SK-N-SH (cell line): ENCODE results near the gene DNAJB6. TPM values are rescaled to one million over a fixed set of nuclear protein-coding genes. Genes with fewer than 3 reads are reported as not detected.
A peak's percentile ranks its signal among the peaks of the same experiment; 100 is the strongest.

ENCODE experiments used
- CTCF ChIA-PET: fragments of 300-600, 350-600 bp; formaldehyde crosslinking; extraction: SDS; loops from one replicate; lab custom pipeline; 2021; lab: Yijun Ruan, JAX
- POLR2A ChIA-PET: fragments of 350-600 bp; sonication (Branson Sonifier 250); formaldehyde crosslinking; extraction: SDS; loops from one replicate; lab custom pipeline; 2020; ENCODE audit warnings: antibody characterized with exemption, inconsistent platforms; lab: Yijun Ruan, JAX
- DNase-seq: peaks from one replicate; pipeline ENCODE4 v3.0.0; 2012
- H2AFZ ChIP-seq: fragments of 200-600 bp; sonication (generic); 2 replicates; pipeline ENCODE4 v1.8.1; 2016; ENCODE audit warnings: antibody characterized with exemption, mild to moderate bottlenecking, low read depth
- H3F3A ChIP-seq: fragments of 200-600 bp; sonication (generic); replicated peaks from 2 replicates; pipeline ENCODE3; 2016; ENCODE audit warnings: antibody characterized with exemption, mild to moderate bottlenecking; ENCODE audit not compliant: insufficient read depth
- H3K27ac ChIP-seq, 2 experiments: fragments of 200-500 bp in 1 of 2; fragments of 200-600 bp in 1 of 2; sonication (Bioruptor generic) in 1 of 2; sonication (generic), shearing (Covaris generic) in 1 of 2; 2 replicates each; pipeline versions ENCODE4 v1.5.1 to v1.6.1; 2014 to 2016; ENCODE audit warnings: low read depth in 2 of 2, inconsistent platforms in 1 of 2, low read length in 1 of 2, mild to moderate bottlenecking in 1 of 2, mixed read lengths in 1 of 2
- H3K27me3 ChIP-seq: fragments of 200-600 bp; sonication (generic), shearing (Covaris generic); 2 replicates; pipeline ENCODE4 v1.6.1; 2016; ENCODE audit warnings: mixed run types; ENCODE audit not compliant: insufficient read depth
- H3K36me3 ChIP-seq, 2 experiments: fragments of 200-500 bp in 1 of 2; fragments of 200-600 bp in 1 of 2; sonication (Bioruptor generic) in 1 of 2; sonication (generic) in 1 of 2; replicated peaks in 1 of 2; 2 replicates each; pipeline versions ENCODE3 to v1.5.1; 2014 to 2016; ENCODE audit warnings: low read length in 1 of 2, mild to moderate bottlenecking in 1 of 2; ENCODE audit not compliant: insufficient read depth in 2 of 2, control insufficient read depth in 1 of 2
- H3K4me1 ChIP-seq, 2 experiments: fragments of 200-500 bp in 1 of 2; fragments of 200-600 bp in 1 of 2; sonication (Bioruptor generic) in 1 of 2; sonication (generic), shearing (Covaris generic) in 1 of 2; 2 replicates each; pipeline versions ENCODE4 v1.5.1 to v1.6.1; 2014 to 2016; ENCODE audit warnings: low read depth in 1 of 2, low read length in 1 of 2, mixed run types in 1 of 2; ENCODE audit not compliant: insufficient read depth in 2 of 2, control insufficient read depth in 1 of 2
- H3K4me2 ChIP-seq: fragments of 200-600 bp; sonication (generic), shearing (Covaris generic); 2 replicates; pipeline ENCODE4 v1.6.1; 2017; ENCODE audit warnings: mixed run types
- H3K4me3 ChIP-seq, 2 experiments: fragments of 200-500 bp in 1 of 2; fragments of 200-600 bp in 1 of 2; sonication (Bioruptor generic) in 1 of 2; sonication (generic), shearing (Covaris generic) in 1 of 2; 2 replicates each; pipeline versions ENCODE4 v1.5.1 to v1.8.1; 2014 to 2016; ENCODE audit warnings: low read depth in 2 of 2, inconsistent platforms in 1 of 2, low read length in 1 of 2, mild to moderate bottlenecking in 1 of 2, mixed read lengths in 1 of 2, moderate library complexity in 1 of 2
- H3K79me2 ChIP-seq: fragments of 200-600 bp; sonication (generic); 2 replicates; pipeline ENCODE4 v1.8.1; 2017; ENCODE audit warnings: mild to moderate bottlenecking; ENCODE audit not compliant: insufficient read depth
- H3K9ac ChIP-seq: fragments of 200-600 bp; sonication (generic); 2 replicates; pipeline ENCODE4 v1.6.1; 2017; ENCODE audit warnings: mixed run types
- H3K9me2 ChIP-seq: fragments of 200-600 bp; sonication (generic); 2 replicates; pipeline ENCODE4 v1.6.1; 2017; ENCODE audit warnings: mixed run types
- H3K9me3 ChIP-seq: fragments of 200-600 bp; sonication (generic); 2 replicates; pipeline ENCODE4 v1.6.1; 2017; ENCODE audit warnings: mixed run types, mild to moderate bottlenecking, moderate library complexity
- H4K20me1 ChIP-seq: fragments of 200-600 bp; sonication (generic); 2 replicates; pipeline ENCODE4 v1.6.1; 2017; ENCODE audit warnings: mild to moderate bottlenecking, mixed run types; ENCODE audit not compliant: insufficient read depth
- CHD2 ChIP-seq: fragments of 150-350 bp; IDR thresholded peaks from 2 replicates; pipeline ENCODE4 v1.6.1; 2018; ENCODE audit warnings: low read length; ENCODE audit not compliant: partially characterized antibody
- FOSL2 ChIP-seq: IDR thresholded peaks from 2 replicates; pipeline ENCODE4 v1.4.0; 2012; ENCODE audit warnings: low read depth, mild to moderate bottlenecking, moderate library complexity, borderline replicate concordance
- FOXM1 ChIP-seq: IDR thresholded peaks from 2 replicates; pipeline ENCODE4 v1.4.0; 2012; ENCODE audit warnings: low read depth, mild to moderate bottlenecking
- GATA2 ChIP-seq: sonication (generic); formaldehyde crosslinking; IDR thresholded peaks from 2 replicates; pipeline ENCODE4 v1.5.0; 2020; ENCODE audit warnings: mild to moderate bottlenecking, missing genetic modification reagents
- JUND ChIP-seq: IDR thresholded peaks from 2 replicates; pipeline ENCODE4 v1.4.0; 2012
- MEF2A ChIP-seq: IDR thresholded peaks from 2 replicates; pipeline ENCODE4 v1.4.0; 2012; ENCODE audit warnings: low read depth, borderline replicate concordance
- NFIC ChIP-seq: IDR thresholded peaks from 2 replicates; pipeline ENCODE4 v1.4.0; 2012; ENCODE audit warnings: borderline replicate concordance
- RAD21 ChIP-seq: IDR thresholded peaks from 2 replicates; pipeline ENCODE4 v1.6.1; 2012; ENCODE audit warnings: mild to moderate bottlenecking, low read length
- SIN3A ChIP-seq: IDR thresholded peaks from 2 replicates; pipeline ENCODE4 v1.6.1; 2012; ENCODE audit warnings: low read depth, mild to moderate bottlenecking, low read length, moderate library complexity, borderline replicate concordance
- TCF12 ChIP-seq: IDR thresholded peaks from 2 replicates; pipeline ENCODE4 v1.4.0; 2012
- WGBS: methylation state at CpG from one replicate; pipeline ENCODE4 v1.1.6; 2017; ENCODE audit warnings: low lambda C conversion rate; 5-methylcytosine and 5-hydroxymethylcytosine counted together
- polyA plus RNA-seq, 3 experiments: library from polyadenylated mRNA; depleted of rRNA; stranded (reverse); fragments of >200 nt; gene quantifications; 2 replicates each; pipeline ENCODE4 v1.2.3, GENCODE V29; 2012
- TF ChIP-seq, protein P1 (sequence below): IDR thresholded peaks from 2 replicates; pipeline ENCODE4 v1.4.0; 2012; ENCODE audit warnings: low read depth, borderline replicate concordance
- TF ChIP-seq, protein P2 (sequence below): fragments of 200-600 bp; sonication (generic); IDR thresholded peaks from 2 replicates; pipeline ENCODE4 v1.6.1; 2017; ENCODE audit warnings: antibody characterized with exemption, mild to moderate bottlenecking, moderate library complexity
- TF ChIP-seq, protein P3 (sequence below): fragments of 150-350 bp; IDR thresholded peaks from 2 replicates; pipeline ENCODE4 v1.6.1; 2016; ENCODE audit warnings: mild to moderate bottlenecking, low read depth, low read length
- TF ChIP-seq, protein P4 (sequence below): IDR thresholded peaks from 2 replicates; pipeline ENCODE4; 2012

The DNAJB6 gene
- polyA plus RNA-seq, 1 of the 3 experiments (the other 2 are of a cell fraction) = 176 TPM

DNA sequence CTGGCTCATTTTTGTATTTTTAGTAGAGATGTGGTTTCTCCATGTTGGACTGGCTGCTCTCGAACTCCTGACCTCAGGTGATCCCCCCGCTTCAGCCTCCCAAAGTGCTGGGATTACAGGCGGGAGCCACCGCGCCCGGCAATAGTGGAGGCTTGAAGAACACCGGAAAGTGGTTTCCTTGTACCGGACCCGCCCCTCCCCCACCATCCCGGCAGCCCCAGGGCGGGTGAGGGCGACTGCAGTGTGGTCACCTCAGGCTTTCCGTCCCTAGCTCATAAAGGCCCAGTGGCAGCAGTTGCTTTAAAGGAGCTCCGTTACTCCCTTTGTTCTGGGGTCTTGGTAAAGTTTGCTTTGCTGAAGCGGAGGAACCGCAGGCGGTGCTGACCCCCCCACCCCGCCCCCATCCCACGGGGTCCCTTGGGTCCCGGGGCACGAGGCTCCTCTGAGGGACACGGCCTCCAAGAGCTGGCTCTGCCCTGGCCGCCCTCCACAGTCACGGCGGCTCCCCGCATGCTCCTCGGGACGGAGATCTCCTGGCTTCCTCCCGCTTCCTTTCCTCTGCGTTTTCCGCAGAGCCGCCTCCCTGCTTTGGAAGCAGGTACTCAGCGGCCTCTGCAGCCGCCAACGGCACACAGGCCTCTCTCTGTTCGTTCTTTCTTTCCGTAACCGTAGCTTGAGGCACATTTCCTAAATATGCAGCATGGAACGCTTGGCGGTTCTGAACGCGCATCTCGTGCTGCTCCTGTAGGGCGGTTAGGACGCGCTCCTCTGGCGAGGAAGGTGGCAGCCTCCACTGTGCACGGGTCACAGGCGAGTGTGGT lies 77.3 kb downstream of the DNAJB6 start:
- CTCF ChIA-PET = interaction anchor here (1.0 to 1.5 kb wide), 2 partner anchors 8 to 60 kb away, joined by 4 read pairs; no protein-coding TSS in a partner anchor

DNA sequence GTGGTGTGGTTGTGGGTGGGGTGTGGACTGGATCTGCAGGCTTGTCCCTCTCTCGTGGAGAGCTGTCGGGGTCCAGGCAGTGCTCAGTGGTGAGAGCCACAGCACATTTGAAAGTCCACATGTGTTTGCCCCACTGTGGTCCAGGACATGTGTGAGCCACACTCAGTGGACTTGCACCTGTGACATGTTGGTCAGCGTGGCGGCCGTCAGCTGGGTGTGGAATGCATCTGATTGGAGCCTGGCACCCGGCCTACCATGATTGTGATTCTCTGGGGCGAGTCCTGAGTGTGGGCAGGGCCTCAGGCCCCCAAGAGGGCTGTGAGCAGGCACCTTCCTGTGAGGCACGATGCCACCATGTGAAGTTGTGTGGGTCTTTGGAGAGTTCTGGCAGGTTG lies 77.9 kb downstream of the DNAJB6 start:
- H3K36me3 ChIP-seq = peaks cover 22 to 74% of the 10 kb centered on the region in 2 experiments
- no peaks in the 10 kb centered on the region; the same call in 1 of the 2 replicates for H3K79me2 ChIP-seq
- H3K4me2 ChIP-seq = no peak overlapping the region
- H2AFZ ChIP-seq = no peak overlapping the region
- H3K9ac ChIP-seq = no peak overlapping the region
- peaks cover 24% of the 10 kb centered on the region for H4K20me1 ChIP-seq
- TF ChIP-seq, protein P1, sequence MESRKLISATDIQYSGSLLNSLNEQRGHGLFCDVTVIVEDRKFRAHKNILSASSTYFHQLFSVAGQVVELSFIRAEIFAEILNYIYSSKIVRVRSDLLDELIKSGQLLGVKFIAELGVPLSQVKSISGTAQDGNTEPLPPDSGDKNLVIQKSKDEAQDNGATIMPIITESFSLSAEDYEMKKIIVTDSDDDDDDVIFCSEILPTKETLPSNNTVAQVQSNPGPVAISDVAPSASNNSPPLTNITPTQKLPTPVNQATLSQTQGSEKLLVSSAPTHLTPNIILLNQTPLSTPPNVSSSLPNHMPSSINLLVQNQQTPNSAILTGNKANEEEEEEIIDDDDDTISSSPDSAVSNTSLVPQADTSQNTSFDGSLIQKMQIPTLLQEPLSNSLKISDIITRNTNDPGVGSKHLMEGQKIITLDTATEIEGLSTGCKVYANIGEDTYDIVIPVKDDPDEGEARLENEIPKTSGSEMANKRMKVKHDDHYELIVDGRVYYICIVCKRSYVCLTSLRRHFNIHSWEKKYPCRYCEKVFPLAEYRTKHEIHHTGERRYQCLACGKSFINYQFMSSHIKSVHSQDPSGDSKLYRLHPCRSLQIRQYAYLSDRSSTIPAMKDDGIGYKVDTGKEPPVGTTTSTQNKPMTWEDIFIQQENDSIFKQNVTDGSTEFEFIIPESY = no peak
- TF ChIP-seq NFIC = no peak
- TF ChIP-seq, protein P2, sequence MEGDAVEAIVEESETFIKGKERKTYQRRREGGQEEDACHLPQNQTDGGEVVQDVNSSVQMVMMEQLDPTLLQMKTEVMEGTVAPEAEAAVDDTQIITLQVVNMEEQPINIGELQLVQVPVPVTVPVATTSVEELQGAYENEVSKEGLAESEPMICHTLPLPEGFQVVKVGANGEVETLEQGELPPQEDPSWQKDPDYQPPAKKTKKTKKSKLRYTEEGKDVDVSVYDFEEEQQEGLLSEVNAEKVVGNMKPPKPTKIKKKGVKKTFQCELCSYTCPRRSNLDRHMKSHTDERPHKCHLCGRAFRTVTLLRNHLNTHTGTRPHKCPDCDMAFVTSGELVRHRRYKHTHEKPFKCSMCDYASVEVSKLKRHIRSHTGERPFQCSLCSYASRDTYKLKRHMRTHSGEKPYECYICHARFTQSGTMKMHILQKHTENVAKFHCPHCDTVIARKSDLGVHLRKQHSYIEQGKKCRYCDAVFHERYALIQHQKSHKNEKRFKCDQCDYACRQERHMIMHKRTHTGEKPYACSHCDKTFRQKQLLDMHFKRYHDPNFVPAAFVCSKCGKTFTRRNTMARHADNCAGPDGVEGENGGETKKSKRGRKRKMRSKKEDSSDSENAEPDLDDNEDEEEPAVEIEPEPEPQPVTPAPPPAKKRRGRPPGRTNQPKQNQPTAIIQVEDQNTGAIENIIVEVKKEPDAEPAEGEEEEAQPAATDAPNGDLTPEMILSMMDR = no peak
- no peak for TF ChIP-seq SIN3A
- TF ChIP-seq, protein P3, sequence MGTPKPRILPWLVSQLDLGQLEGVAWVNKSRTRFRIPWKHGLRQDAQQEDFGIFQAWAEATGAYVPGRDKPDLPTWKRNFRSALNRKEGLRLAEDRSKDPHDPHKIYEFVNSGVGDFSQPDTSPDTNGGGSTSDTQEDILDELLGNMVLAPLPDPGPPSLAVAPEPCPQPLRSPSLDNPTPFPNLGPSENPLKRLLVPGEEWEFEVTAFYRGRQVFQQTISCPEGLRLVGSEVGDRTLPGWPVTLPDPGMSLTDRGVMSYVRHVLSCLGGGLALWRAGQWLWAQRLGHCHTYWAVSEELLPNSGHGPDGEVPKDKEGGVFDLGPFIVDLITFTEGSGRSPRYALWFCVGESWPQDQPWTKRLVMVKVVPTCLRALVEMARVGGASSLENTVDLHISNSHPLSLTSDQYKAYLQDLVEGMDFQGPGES = no peak
- TF ChIP-seq CHD2 = no peak
- no peak for TF ChIP-seq FOXM1
- TF ChIP-seq RAD21 = no peak
- no peak for TF ChIP-seq JUND
- TF ChIP-seq TCF12 = no peak
- no peak for TF ChIP-seq GATA2 (CRISPR knock-in tag)
- TF ChIP-seq, protein P4, sequence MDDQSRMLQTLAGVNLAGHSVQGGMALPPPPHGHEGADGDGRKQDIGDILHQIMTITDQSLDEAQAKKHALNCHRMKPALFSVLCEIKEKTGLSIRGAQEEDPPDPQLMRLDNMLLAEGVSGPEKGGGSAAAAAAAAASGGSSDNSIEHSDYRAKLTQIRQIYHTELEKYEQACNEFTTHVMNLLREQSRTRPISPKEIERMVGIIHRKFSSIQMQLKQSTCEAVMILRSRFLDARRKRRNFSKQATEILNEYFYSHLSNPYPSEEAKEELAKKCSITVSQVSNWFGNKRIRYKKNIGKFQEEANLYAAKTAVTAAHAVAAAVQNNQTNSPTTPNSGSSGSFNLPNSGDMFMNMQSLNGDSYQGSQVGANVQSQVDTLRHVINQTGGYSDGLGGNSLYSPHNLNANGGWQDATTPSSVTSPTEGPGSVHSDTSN = no peak
- peaks cover 0 to 8% of the 10 kb centered on the region in 2 experiments; a peak in 1 of 4 replicates for H3K4me1 ChIP-seq
- WGBS = 90% methylated on average over 3 of the region's 8 CpGs
- peak; percentile 39 for DNase-seq
- H3K9me3 ChIP-seq = no peaks in the 10 kb centered on the region
- H3F3A ChIP-seq = peaks cover 8% of the 10 kb centered on the region
- H3K4me3 ChIP-seq = no peak overlapping the region
- no peaks in the 10 kb centered on the region for H3K9me2 ChIP-seq
- POLR2A ChIA-PET = no interaction called here
- CTCF ChIA-PET = interaction anchor here (1.2 to 1.6 kb wide), 3 partner anchors 9 to 59 kb away, joined by 3 to 6 read pairs (median 4); no protein-coding TSS in a partner anchor
- H3K27ac ChIP-seq = no peak overlapping the region
- no peaks in the 10 kb centered on the region for H3K27me3 ChIP-seq

More for the DNA sequence above, 77.3 kb downstream of the DNAJB6 start:
- Histone ChIP-seq H3K4me3 (no peak overlapping the region), H3K4me1 (peaks cover 0 to 6% of the 10 kb centered on the region in 2 experiments; a peak in 1 of 4 replicates), H3K79me2 (no peaks in the 10 kb centered on the region; the same call in 1 of the 2 replicates), H3K9me3 (no peaks in the 10 kb centered on the region), H3K4me2 (no peak overlapping the region), H3K9me2 (no peaks in the 10 kb centered on the region), H2AFZ (no peak overlapping the region), H3K27me3 (no peaks in the 10 kb centered on the region), H4K20me1 (peaks cover 24% of the 10 kb centered on the region), H3K27ac (no peak overlapping the region), H3K36me3 (peaks cover 26 to 76% of the 10 kb centered on the region in 2 experiments), H3K9ac (no peak overlapping the region), H3F3A (peaks cover 10% of the 10 kb centered on the region)
- peak; percentile 38 for DNase-seq
- TF ChIP-seq, protein P2 = no peak
- TF ChIP-seq MEF2A = no peak
- no peak for TF ChIP-seq FOSL2
- no peak for TF ChIP-seq SIN3A
- no peak for TF ChIP-seq CHD2
- no peak for TF ChIP-seq FOXM1
- POLR2A ChIA-PET = no interaction called here
- 98% methylated on average over 49 of the region's 49 CpGs for WGBS
